HG03045 (cell line): ENCODE results near the gene TNFAIP8L2.

Experiments used
- ATAC-seq: cut with Tn5 transposase; IDR thresholded peaks from one replicate; pipeline ENCODE4 v1.9.1; 2021; ENCODE audit warnings: mild to moderate bottlenecking, moderate library complexity; ENCODE audit not compliant: unreplicated experiment

Gene TNFAIP8L2

DNA sequence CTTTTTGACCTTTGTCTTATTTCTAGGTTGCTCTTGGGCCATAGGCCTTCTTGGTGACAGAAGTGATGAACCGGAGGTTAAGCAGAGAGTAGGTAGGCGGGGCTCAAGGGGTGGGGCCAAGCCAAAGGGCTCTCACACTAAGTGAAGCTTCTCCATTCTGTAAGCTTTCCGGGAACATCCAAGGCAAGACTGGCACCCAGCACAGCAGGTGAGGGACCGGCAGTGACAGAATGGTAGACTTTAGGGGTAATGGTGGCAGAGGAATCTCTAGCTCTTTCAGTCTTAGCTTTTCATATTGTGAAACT lies at the start of gene TNFAIP8L2:
Gene TNFAIP8L2 (plus strand): TSS at position 135 of the 305 bp plus-strand sequence. CDS start 2,049 bp downstream, outside the sequence.
- ATAC-seq = peak; percentile 73

DNA sequence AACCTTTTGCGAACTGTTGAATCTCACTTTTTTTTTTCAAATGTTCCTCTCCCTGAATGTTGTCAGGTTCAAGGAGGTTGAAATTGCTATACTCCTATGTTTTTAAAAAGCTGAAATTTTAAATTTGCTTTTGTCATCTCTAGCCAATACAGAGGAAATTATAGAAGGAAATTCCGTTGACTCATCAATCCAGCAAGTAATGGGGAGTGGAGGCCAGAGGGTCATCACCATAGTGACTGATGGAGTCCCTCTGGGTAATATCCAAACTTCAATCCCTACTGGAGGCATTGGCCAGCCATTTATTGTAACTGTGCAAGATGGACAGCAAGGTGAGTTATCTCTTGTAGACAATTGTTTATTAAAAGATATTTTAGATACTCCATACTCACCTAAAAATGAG lies 49.6 kb upstream of the TNFAIP8L2 start:
- no peak for ATAC-seq

DNA sequence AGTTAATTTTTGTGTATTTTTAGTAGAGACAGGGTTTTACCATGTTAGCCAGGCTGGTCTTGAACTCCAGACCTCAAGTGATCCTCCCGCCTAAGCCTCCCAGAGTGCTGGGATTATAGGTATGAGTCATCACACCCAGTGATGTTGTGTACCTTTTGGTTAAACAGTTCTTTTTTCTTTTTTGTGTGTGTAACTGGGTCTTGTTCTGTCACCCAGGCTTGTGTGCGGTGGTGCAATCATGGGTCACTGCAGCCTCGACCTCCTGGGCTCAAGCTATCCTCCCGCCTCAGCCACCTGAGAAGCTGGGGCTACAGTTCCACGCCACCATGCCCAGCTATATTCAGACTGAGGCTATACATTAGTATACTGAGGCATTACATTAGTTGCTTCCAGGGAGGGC lies 48.1 kb upstream of the TNFAIP8L2 start:
- no peak for ATAC-seq

DNA sequence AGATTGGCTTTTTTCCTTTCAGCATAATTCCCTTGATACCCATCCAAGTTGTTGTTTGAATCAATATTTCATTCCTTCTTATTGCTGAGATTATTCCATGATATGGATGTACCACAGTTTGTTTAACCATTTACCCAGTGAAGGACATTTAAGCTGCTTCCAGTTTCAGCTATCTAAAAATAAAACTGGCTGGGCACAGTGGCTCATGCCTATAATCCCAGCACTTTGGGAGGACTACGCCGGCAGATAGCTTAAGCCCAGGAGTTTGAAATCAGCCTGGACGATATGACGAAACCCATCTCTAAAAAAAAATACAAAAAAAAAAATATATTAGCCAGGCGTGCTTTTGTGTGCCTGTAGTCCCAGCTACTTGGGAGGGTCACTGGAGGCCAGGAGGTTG lies 42.6 kb upstream of the TNFAIP8L2 start:
- ATAC-seq = no peak

DNA sequence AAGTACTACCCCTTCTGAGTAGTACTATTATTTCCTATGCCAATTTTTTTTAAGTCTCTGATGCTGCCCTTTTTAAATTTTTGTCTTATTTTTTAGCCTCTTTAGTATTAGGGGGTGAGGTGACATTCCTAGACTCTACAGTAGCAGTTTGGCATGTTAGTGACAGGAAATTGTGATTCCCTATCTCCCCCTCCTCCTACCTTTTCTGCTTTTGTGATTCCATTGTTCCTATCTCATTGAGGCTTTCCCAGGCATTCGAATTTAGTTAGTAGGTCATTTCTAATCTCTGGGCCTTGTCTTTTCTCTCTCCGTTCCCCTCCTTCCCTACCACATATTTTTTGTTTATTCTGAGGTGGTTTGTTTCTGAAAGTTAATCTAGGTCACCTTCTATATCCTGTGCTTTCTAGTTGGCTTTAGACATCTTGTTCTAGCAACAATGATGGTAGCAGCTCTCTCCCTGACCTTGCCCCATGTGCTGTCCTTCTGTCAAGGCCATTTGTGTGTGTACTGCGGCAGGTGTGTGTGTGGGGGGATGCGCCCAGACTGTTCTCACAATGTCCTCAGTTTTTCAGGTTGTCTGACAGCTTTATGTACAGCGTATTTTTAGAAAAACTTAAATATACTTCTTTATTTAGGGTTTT lies 31.6 kb upstream of the TNFAIP8L2 start:
- ATAC-seq = no peak

DNA sequence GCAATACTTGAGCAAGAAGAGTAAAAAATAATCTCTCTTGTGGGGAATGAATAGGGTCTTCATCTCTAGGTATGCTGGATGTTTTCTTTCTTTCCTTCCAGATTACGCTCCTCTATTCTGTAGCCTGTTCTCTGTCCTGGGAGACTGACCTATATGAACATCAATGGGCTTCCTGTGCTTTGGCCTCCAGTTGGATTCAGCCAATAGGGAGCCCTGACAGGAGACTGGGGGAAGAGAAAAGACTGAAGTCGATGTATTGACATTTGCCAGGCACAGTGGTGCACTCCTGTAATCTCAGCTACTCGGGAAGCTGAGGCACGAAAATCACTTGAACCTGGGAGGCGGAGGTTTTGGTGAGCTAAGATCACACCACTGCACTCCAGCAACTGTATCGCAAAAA lies 27.6 kb upstream of the TNFAIP8L2 start:
- ATAC-seq = no peak

DNA sequence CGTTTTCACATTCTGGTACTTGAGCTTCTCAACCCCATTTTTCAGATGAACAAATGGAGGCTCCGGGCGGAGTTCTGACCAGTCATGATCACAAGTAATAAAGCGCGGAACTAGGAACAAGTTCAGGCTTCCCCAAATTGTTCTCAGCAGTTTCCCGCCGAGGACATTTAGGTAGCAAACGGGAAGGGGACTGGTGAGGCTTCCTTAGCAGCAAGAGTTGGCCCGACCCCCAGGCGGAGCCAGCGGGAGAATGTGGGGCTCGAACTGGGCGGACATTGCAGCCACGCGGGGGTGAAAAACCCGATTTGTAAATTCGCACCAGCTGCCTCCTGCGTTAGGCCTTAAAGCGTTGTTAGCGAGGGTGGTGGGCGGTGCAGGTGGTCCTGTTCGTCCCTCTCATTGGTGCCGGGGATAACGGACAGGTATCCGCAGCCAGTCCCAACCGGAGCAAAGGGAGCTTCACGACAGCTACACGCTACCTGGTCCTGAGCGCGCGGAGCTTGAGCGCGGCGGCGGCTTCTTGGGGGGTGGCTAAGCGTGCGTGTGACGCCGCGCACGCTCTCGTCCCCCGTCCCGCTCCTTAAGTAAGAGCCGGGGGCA lies 25.4 kb upstream of the TNFAIP8L2 start:
- ATAC-seq = no peak

DNA sequence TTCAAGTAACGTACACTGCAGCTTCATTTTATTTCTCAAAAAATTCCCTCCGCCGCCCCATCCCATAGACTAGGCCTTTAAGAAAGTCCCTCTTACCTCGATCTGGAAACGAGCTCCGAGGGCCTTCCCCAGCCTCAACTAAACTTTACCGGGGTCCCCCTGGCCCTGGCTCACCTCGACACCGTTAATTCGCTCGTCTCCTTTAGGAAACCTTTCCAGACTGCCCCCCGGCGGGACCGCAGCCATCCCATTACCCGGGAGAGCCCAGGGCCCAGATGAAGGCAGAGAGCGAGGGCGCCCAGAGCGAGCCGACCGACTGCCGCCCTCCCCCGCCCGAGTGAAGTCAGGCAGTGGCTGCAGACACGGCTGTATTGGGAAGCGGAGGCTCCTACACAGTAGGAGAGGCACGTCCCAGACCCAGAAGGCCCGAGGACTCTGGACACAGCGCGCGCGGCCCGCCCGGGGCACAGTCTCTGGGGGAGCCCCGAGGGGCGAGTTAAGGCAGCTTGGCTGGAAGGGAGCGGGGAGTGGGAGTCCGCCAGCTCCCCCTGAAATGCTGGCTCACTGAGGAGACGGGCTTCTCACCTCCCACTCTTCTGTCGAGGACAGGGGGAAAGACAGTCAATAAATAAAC lies 24.6 kb upstream of the TNFAIP8L2 start:
- no peak for ATAC-seq

DNA sequence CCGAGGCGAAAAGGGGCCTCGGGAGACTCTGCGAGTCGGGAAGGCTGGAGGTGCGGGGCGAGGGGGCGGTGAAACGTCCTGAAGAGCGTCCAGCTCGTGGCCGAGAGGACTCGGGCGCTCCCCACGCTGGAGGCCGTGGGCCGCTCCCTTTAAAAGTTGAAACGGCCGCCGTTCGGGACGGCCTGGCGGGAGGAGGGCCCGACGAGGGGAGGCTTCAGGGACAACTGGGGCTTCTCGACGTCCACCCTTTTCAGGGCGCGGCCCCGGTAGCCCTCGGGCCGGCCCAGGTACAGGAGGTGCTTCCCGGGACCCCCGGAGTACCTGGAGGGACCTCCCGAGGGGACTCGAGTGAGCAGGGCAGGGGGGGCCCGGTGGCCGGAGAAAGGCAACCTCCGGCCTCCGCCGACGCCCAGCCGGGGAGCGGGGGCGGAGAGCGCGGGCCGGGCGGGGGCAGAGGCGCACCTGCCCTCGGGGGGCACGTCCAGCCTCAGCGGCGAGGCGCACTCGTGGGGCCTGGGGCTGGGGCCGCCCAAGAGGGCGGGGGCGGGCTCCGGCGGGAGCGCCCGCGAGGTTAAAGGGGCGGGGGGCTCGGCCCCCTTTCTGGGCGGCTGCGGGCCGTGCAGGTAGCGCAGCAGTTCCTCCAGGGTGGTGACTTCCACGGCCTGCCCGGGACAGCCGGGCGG lies 24.0 kb upstream of the TNFAIP8L2 start:
- ATAC-seq = no peak

DNA sequence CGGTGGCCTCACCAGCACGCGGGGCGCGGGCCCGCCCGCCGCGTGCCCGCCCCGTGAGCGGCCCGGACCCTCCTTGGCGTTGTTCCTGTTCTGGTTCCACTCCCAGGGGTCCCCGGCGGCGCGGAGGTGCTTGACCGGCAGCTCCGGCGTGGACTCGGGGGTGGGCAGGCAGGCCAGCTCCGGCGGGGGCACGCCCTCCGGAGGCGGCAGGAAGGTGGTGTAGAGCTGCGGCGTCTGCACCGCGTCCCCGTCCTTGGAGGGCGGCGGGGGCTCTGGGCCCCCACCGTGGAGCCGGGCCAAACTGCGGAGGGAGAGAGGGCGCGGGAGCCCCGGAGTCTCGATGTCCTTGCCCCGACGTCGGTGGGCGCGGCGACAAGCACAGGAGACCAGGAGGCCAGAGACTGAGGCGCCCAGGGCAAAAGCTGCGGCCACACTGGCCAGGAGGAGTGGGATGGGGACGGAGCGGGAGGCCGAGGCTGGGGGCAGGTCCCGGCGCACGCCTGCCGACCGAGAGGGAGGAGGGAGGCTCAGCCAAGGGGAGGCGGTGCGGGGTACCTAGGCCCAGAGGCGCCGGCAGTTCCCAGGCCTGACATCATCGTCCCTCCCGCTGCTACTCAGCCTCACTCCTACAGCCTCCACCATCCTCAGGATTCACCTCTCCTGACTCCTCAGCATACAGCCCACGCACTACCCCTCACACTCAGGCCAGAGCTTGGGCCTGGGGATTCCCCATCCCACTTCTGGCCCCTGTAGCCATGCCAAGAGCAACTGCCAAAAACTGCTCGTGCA lies 23.2 kb upstream of the TNFAIP8L2 start:
- no peak for ATAC-seq

DNA sequence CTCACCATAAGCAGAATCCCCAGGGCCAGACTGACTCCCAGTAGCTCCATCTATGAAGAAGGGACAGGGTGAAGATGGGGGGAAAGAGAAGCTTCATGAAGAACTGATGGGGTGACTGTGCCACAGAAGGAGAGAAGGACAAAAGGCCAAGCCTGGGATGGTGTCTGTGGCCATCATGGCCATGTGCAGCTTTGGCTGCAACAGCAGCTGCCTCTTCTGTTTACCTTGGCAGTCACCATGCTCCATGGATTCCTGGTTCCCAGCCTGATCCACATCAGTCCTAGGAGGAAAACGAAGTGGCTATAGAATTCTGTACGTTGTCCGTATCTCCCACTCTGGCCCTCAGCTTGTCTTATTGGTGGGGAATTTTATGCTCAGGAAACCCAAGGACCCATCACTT lies 22.1 kb upstream of the TNFAIP8L2 start:
- ATAC-seq = no peak

DNA sequence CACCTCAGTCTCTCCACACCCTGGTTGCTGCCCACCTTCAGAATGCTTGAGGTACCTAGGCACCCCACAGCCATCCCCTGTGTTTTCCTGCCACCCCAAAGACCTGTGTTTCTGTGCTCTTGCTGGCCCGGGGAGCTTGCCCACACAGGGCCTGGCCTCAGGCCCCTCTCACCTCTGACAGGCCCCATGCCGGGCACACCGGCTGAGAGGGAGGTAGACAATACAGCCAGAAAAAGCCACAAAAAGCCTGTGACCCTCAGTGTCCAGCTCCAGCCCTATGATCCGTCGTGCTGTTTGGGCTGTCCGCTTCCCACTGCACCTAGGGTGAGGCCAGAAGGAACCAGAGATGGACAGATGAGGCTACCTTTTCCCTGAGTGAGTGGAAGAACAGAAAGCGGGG lies 21.5 kb upstream of the TNFAIP8L2 start:
- no peak for ATAC-seq

DNA sequence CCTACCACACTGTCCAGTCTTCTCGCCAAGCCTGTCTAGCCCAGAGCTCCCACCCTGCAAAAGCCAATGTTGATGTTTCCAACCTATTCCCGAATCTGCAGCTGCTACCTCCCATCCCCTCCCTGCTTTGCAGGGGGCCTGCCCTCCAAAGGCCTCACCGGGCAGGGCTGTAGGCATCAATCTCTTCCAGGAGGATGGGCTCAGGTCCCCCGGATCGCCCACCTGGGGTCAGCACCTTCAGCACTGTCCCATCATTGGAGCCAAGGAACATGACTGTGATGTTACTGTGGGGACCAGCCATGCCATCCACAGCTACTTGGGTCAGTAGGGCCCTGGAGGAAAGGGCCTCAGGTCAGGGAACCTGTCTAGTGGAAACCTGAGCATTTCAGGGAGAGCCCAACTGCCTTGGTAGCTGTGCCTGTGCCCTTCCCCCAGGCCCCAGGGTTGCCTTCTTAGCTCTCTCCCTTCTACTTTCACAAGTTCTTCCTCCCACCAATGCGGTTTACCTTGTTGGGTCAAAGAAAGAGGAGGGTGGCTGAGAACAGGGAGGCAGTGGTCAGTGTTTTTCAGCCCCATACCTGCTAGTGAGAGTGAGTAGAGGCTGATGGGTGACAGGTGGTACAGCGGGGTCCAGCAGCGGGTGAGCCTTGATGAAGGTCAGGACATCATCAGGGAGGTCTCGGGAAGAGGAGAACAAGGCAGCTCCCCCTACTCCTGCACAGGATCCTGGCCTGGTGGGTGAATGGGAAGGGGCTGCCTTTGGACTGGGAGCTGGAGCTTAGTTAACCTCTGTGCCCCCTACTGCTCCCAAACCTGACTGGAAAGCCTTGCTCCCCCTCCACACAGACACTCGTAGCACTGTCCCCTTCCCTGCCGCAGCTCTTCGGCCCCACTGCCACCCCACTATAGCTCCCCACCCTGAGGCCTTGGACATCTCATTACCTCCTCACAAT lies 20.7 kb upstream of the TNFAIP8L2 start:
- ATAC-seq = no peak

DNA sequence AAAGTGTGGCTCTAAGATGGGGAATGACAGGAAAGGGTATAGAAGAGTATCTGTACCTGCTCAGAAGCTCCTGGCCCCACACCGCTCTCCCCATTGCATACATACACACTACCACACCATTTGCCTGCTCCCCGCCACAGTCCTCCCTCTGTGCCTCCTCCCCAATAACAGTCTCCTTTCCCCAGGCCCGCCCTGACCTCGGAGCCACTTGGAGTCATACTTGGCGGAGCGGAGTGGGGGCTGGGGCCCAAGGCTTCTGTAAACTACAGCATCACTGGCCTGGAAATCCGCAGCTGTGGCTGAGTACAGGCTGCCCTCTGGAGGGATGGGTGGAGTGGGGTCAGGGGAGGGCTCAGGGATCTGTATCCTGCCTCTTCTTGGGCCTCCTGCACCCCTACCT lies 18.7 kb upstream of the TNFAIP8L2 start:
- ATAC-seq = no peak

DNA sequence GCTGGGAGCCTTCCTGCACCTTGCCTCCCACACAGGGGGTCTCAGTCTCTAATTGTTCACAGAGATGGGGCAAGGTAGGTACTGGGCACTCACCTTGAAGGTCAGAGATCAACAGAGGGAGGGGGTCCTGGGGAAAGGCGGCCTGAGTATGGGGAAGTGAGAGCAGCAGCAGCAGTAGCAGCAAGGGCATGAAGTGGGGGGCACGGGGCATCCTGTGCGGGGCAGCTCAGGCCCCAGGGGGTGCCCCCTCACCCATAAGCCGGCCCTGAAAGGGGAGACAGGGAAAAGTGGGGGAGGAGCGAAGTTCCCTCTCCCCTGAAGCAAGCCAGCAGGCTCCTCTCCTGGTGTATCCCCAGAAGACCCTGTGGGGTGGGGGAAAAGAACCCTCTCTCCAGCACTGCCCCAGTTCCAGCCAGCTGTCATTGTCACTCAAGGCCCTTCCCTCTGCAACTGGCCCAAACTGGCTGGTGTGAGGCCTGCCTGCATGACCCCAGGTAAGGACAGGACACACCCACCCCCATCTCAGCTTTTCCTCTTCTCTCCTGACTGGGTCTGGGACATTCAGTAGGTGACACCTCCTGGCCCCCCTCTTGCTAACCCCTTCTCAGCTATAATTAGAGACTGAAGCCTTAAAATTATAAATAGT lies 13.9 kb upstream of the TNFAIP8L2 start:
- no peak for ATAC-seq

DNA sequence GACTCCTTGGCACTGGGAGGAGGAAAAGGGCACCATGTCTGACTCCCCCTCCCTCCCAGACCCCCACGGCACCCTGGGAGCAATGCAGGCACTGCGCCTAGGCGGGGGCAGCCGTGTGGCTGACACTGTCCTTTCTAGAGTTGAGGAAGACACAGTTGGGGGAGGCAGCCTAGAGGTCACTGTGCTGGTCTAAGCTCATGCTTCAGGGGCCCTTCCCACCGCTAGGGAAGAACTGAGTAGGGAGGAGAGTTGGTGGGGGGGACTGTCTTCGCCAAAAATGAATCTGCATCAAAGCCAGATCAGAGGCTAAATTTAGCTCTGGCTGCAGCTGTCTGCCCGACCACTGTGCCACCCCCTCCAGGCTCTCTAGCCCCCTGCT lies 13.4 kb upstream of the TNFAIP8L2 start:
- ATAC-seq = no peak

DNA sequence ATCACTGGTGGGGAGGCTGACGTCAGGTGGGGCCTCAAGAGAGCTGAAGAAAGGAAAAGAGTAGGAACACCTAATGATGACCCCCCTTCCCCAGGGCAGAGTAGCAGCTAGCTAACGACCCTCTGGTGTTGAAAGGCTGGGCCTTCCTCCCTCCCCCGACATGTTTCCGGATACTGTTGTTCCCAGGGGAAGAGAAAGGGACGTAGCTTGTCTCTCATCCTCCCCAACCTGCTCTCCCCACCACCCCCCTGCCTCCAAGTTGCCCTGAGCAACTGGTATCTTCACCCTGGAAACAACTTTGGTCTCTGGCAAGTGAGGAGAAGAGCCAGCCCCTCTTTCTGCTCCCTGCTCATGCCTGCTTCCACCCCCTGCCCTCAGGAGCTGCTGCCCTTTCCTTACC lies 12.5 kb upstream of the TNFAIP8L2 start:
- no peak for ATAC-seq

DNA sequence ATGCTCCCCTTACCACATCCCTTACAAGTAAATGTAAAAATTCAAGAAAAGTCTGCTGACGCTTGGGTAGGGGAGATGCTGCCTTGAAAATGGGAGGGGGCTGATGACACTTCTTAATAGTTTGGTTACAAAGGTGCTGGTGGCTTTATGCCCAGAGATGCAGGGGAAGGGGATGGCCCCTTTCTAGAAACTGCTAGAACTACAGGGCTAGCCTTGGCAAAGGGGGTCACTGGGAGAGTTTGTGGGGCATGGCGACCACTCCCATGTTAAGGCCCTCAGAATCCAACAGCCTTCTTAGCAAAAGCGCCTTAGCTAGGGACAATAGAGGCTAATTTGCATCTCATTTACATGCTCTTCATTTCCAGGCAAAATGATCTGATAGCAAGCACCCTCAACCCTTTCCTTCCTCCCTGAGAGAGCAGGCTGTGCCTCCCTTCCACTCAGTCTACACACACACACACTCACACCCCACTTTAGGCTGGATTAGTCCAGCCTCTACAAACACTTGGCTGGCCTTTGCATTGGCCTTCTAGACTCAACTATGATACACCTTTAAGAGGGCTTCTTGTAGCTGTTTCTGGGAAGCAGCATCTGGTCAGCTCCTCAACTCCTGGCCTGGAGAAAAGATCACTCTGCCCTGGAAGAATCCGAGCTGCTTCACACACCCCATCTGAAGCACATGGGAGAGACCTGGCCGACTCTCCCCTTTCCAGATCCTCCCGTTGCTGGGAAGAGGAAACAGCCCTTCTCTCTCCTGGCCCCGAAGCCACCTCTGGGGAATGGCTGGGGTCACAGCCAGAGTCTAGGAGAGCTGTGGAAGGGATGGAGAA lies 11.8 kb upstream of the TNFAIP8L2 start:
- no peak for ATAC-seq
